CD4-positive, alpha-beta T cell (primary cell): ENCODE results near the gene LNX2. TPM values are rescaled to one million over a fixed set of nuclear protein-coding genes. Genes with fewer than 3 reads are reported as not detected.

Experiments
- ATAC-seq: fragments of 200-7000 bp; cut with Tn5 transposase; one replicate; pipeline ENCODE4 v1.10.0; 2022; ENCODE audit warnings: mild to moderate bottlenecking; ENCODE audit not compliant: poor library complexity
- CTCF ChIA-PET: fragments of 350-600 bp; sonication (Branson Sonifier 250); formaldehyde crosslinking; loops from one replicate; lab custom pipeline; 2021; ENCODE audit warnings: antibody characterized with exemption, inconsistent platforms; lab: Charles Lee
- POLR2A ChIA-PET: fragments of 350-600 bp; sonication (Branson Sonifier 250); formaldehyde crosslinking; loops from one replicate; lab custom pipeline; 2021; ENCODE audit warnings: antibody characterized with exemption, inconsistent platforms; lab: Charles Lee
- DNase-seq, 14 experiments: peaks; one replicate each; pipeline ENCODE4 v3.0.0-alpha.2; 2013 to 2020; ENCODE audit warnings: mixed read lengths in 2 of 14
- H3K27ac ChIP-seq, 2 donors: one replicate each; pipeline versions ENCODE4 v1.5.1 to v1.7.0; 2013; ENCODE audit warnings: low read length in 2 of 2, low read depth in 1 of 2, mild to moderate bottlenecking in 1 of 2
- H3K27me3 ChIP-seq, 2 experiments: 1 replicate in 1 of 2; 2 replicates in 1 of 2; pipeline versions ENCODE4 v1.6.1 to v1.7.0; 2013; ENCODE audit warnings: low read length in 2 of 2, control low read depth in 1 of 2, mild to moderate bottlenecking in 1 of 2, moderate library complexity in 1 of 2; ENCODE audit not compliant: insufficient read depth in 2 of 2, control insufficient read depth in 1 of 2
- H3K36me3 ChIP-seq: one replicate; pipeline ENCODE4 v1.6.1; 2013; ENCODE audit warnings: low read length, control low read depth; ENCODE audit not compliant: insufficient read depth
- H3K4me1 ChIP-seq: one replicate; pipeline ENCODE4 v1.6.1; 2013; ENCODE audit warnings: low read length, control low read depth; ENCODE audit not compliant: insufficient read depth
- H3K4me3 ChIP-seq: one replicate; pipeline ENCODE4 v1.5.1; 2013; ENCODE audit warnings: mild to moderate bottlenecking, low read length, moderate library complexity
- H3K9me3 ChIP-seq, 2 experiments: 1 replicate in 1 of 2; 2 replicates in 1 of 2; pipeline versions ENCODE4 v1.6.1 to v1.7.0; 2013; ENCODE audit warnings: low read length in 2 of 2, mild to moderate bottlenecking in 2 of 2, control low read depth in 1 of 2, moderate library complexity in 1 of 2; ENCODE audit not compliant: control insufficient read depth in 1 of 2, insufficient read depth in 1 of 2
- H3K27ac Mint-ChIP-seq: one replicate; pipeline ENCODE4 v1.8.0; 2020; ENCODE audit warnings: mixed read lengths
- H3K27me3 Mint-ChIP-seq: one replicate; pipeline ENCODE4 v1.8.0; 2021; ENCODE audit warnings: mixed read lengths
- H3K36me3 Mint-ChIP-seq: one replicate; pipeline ENCODE4 v1.8.0; 2021; ENCODE audit warnings: low read depth, mixed read lengths
- H3K4me1 Mint-ChIP-seq: one replicate; pipeline ENCODE4 v1.8.0; 2021; ENCODE audit warnings: low read depth, mixed read lengths
- H3K4me3 Mint-ChIP-seq: one replicate; pipeline ENCODE4 v1.8.0; 2020; ENCODE audit warnings: mild to moderate bottlenecking, mixed read lengths
- H3K9me3 Mint-ChIP-seq: one replicate; pipeline ENCODE4 v1.8.0; 2020; ENCODE audit warnings: mixed read lengths
- intact Hi-C, 2 experiments: fragments of 100-400 bp; cut with DNase I in 1 of 2; cut with micrococcal nuclease in 1 of 2; formaldehyde crosslinking; loops; one replicate each; pipeline versions ENCODE4 v1.15.1 to v1.9.0; 2023 to 2025; cut with DNase I, micrococcal nuclease
- total RNA-seq, 174 experiments: library from RNA in 2 of 174; stranded (reverse) in 2 of 174; gene quantifications; one replicate each; pipeline ENCODE4 v1.2.3 and lab custom pipeline; 2021 to 2026
- TF ChIP-seq, protein P1 (sequence below): fragments of 200-600 bp; IDR thresholded peaks from one replicate; pipeline ENCODE4 v1.8.0; 2022; ENCODE audit warnings: antibody characterized with exemption, mild to moderate bottlenecking

Gene LNX2
- total RNA-seq, 2 experiments from 2014 or later, result 3.5 to 3.9 TPM

GRCh38 chr13:27628081-27628480 lies 7.8 kb upstream of the LNX2 start:
- Mint-ChIP-seq H3K9me3 (no peaks in the 10 kb centered on the region), H3K4me3 (no peak overlapping the region)
- POLR2A ChIA-PET, result interaction anchor here (0.6 kb wide), 1 partner anchor 1252 kb away, joined by 3 read pairs; no protein-coding TSS in a partner anchor

DNA sequence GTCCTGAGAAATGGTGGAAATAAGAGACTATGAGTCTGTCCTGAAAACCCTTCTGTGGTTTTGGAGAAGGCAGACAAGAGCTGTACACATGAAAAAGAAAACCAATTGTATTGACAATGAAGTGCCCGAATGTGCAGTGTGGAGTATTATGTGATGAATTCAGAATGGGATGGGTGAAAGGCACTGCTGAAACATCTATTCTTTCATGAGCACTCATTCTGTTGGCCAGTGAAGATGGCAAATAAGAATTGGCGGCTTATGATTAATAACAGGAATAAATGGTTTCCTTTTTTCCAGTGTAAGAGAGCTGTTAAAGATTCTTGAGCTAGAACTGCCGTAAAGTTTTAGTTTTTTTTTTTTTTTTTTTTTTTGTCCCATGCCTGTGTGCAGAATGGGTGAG lies 7.1 kb upstream of the LNX2 start:
- peaks cover 90% of the 10 kb centered on the region for H3K4me1 Mint-ChIP-seq
- CTCF ChIA-PET, result no interaction called here
- peaks cover 25% of the 10 kb centered on the region for H3K36me3 ChIP-seq
- POLR2A ChIA-PET, result interaction anchor here (0.6 kb wide), 1 partner anchor 1251 kb away, joined by 3 read pairs; no protein-coding TSS in a partner anchor
- peaks cover 79% of the 10 kb centered on the region for H3K36me3 Mint-ChIP-seq
- H3K9me3 Mint-ChIP-seq, result no peaks in the 10 kb centered on the region
- H3K9me3 ChIP-seq, result no peaks in the 10 kb centered on the region
- intact Hi-C loops, result loop anchor here in 1 of 2 experiments (10.0 kb wide), 1 partner anchor 1373 kb away; the partner anchor contains the start of gene CDK8
- TF ChIP-seq, protein P1, sequence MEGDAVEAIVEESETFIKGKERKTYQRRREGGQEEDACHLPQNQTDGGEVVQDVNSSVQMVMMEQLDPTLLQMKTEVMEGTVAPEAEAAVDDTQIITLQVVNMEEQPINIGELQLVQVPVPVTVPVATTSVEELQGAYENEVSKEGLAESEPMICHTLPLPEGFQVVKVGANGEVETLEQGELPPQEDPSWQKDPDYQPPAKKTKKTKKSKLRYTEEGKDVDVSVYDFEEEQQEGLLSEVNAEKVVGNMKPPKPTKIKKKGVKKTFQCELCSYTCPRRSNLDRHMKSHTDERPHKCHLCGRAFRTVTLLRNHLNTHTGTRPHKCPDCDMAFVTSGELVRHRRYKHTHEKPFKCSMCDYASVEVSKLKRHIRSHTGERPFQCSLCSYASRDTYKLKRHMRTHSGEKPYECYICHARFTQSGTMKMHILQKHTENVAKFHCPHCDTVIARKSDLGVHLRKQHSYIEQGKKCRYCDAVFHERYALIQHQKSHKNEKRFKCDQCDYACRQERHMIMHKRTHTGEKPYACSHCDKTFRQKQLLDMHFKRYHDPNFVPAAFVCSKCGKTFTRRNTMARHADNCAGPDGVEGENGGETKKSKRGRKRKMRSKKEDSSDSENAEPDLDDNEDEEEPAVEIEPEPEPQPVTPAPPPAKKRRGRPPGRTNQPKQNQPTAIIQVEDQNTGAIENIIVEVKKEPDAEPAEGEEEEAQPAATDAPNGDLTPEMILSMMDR, result no peak
- peaks cover 12% of the 10 kb centered on the region for H3K4me1 ChIP-seq
- H3K4me3 Mint-ChIP-seq, result no peak overlapping the region
- H3K27me3 Mint-ChIP-seq, result no peaks in the 10 kb centered on the region
- ATAC-seq, result no peak
- no peaks in the 10 kb centered on the region for H3K27me3 ChIP-seq
- no peak for DNase-seq
- H3K4me3 ChIP-seq, result no peak overlapping the region
- no peak overlapping the region for H3K27ac ChIP-seq
- peak overlapping the region; percentile 10 for H3K27ac Mint-ChIP-seq

More at GRCh38 chr13:27628081-27628480, 7.8 kb upstream of the LNX2 start:
- no peaks in the 10 kb centered on the region for H3K27me3 Mint-ChIP-seq
- no peaks in the 10 kb centered on the region for H3K9me3 ChIP-seq
- no peak overlapping the region for H3K4me3 ChIP-seq
- peaks cover 5% of the 10 kb centered on the region for H3K4me1 ChIP-seq
- TF ChIP-seq, protein P1, result no peak
- DNase-seq (no peak), ATAC-seq (no peak)
- H3K4me1 Mint-ChIP-seq, result peaks cover 88% of the 10 kb centered on the region
- intact Hi-C loops, result loop anchor here in 1 of 2 experiments (10.0 kb wide), 1 partner anchor 1373 kb away; the partner anchor contains the start of gene CDK8
- H3K27ac Mint-ChIP-seq, result no peak overlapping the region
- H3K36me3 Mint-ChIP-seq, result peaks cover 80% of the 10 kb centered on the region
- CTCF ChIA-PET, result no interaction called here
- H3K27me3 ChIP-seq, result no peaks in the 10 kb centered on the region
- peaks cover 28% of the 10 kb centered on the region for H3K36me3 ChIP-seq
- no peak overlapping the region for H3K27ac ChIP-seq

- Mint-ChIP-seq H3K36me3 (peaks cover 73% of the 10 kb centered on the region), H3K9me3 (no peaks in the 10 kb centered on the region), H3K4me3 (no peak overlapping the region), H3K27ac (no peak overlapping the region), H3K4me1 (peaks cover 83% of the 10 kb centered on the region), H3K27me3 (no peaks in the 10 kb centered on the region)
- no peak for ATAC-seq
- no peak for DNase-seq
- POLR2A ChIA-PET, result no interaction called here
- intact Hi-C loops, result loop anchor here in 1 of 2 experiments (10.0 kb wide), 1 partner anchor 1371 kb away; the partner anchor contains the start of gene CDK8
- peaks cover 23% of the 10 kb centered on the region for H3K4me1 ChIP-seq
- CTCF ChIA-PET, result no interaction called here
- no peak overlapping the region for H3K27ac ChIP-seq
- no peaks in the 10 kb centered on the region for H3K9me3 ChIP-seq
- H3K4me3 ChIP-seq, result no peak overlapping the region
- H3K36me3 ChIP-seq, result peaks cover 20% of the 10 kb centered on the region
- TF ChIP-seq, protein P1, result no peak
- no peaks in the 10 kb centered on the region for H3K27me3 ChIP-seq
Observed at GRCh38 chr13:27625839-27626238, 5.5 kb upstream of the LNX2 start.
